ENCODE results near the gene RC3H2. TPM values are rescaled to one million over a fixed set of nuclear protein-coding genes. Genes with fewer than 3 reads are reported as not detected.
A peak's percentile ranks its signal among the peaks of the same experiment; 100 is the strongest.

RC3H2 gene
- total and polyA plus RNA-seq, 2 of the 13 experiments (the other 11 are each of a cell fraction or from before 2014, with no cell fraction given): 21.0 to 36.4 TPM

DNA sequence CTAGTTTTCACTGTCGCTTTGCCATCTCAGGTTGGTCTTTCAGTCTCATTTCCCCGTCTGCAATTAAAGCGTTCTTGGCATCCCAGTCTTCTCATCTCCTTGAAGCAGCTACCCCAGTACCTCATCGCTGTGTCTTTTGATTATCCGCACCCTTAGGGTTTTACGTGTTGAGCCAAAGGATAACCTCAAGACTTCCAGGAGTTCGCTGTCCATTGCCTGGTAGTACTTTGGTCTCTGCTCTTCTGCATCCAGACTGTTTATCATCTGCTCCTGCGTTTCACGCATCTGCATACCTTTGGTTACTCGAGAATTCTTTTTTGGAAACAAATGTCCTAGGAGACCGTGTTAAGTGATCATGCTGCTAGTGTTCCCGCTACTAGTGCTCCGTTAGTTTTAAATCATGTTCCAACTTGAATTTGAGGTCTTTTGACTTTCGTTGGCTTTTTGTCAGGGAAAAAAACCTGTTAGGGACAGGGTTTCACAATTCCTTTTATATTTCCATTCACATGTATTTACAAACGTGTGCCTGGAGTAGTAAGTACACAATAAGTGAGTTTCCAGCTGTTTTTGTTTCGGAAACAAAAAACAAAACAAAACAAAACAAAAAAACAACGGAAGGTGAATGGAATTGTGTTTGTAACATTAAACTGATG is 36.5 kb upstream of the RC3H2 start (continued):
- TF ChIP-seq TGIF2 (CRISPR knock-in tag; IDR thresholded peaks at IDR 0.05) (0 out of 2 replicates have a peak, but pooled peaks have one; percentile 16), SRSF1 (optimal IDR thresholded peaks at IDR 0.05; ENCODE audit: low read depth, low read length) (no peak), KLF12 (CRISPR knock-in tag; IDR thresholded peaks at IDR 0.05; ENCODE audit: borderline replicate concordance) (no peak), RFXAP (CRISPR knock-in tag; IDR thresholded peaks at IDR 0.05; ENCODE audit: borderline replicate concordance) (no peak), ZNF333 (CRISPR knock-in tag; IDR thresholded peaks at IDR 0.05; ENCODE audit: borderline replicate concordance) (no peak), STAT5B (CRISPR knock-in tag; IDR thresholded peaks at IDR 0.05) (no peak), ZNF761 (CRISPR knock-in tag; conservative IDR thresholded peaks at IDR 0.05) (0 out of 2 replicates have a peak, but pooled peaks have one; percentile 18), SIN3A (IDR thresholded peaks at IDR 0.05; ENCODE audit: borderline replicate concordance, low read depth, low read length) (no peak), SMAD3 (CRISPR knock-in tag; IDR thresholded peaks at IDR 0.05) (0 out of 2 replicates have a peak, but pooled peaks have one; percentile 21), TEAD3 (CRISPR knock-in tag; optimal IDR thresholded peaks at IDR 0.05; ENCODE audit: borderline replicate concordance) (peak; percentile 33), PRMT3 (CRISPR knock-in tag; IDR thresholded peaks at IDR 0.05; ENCODE audit: borderline replicate concordance, low read depth) (no peak), ZFP90 (CRISPR knock-in tag; IDR thresholded peaks at IDR 0.05; ENCODE audit: borderline replicate concordance) (no peak), ZNF230 (CRISPR knock-in tag; IDR thresholded peaks at IDR 0.05) (no peak), SP140L (CRISPR knock-in tag; IDR thresholded peaks at IDR 0.05; ENCODE audit: borderline replicate concordance) (no peak), ZNF788 (CRISPR knock-in tag; IDR thresholded peaks at IDR 0.05; ENCODE audit: borderline replicate concordance) (no peak), NCOA5 (CRISPR knock-in tag; IDR thresholded peaks at IDR 0.05) (no peak)
- TF ChIP-seq, protein P1, sequence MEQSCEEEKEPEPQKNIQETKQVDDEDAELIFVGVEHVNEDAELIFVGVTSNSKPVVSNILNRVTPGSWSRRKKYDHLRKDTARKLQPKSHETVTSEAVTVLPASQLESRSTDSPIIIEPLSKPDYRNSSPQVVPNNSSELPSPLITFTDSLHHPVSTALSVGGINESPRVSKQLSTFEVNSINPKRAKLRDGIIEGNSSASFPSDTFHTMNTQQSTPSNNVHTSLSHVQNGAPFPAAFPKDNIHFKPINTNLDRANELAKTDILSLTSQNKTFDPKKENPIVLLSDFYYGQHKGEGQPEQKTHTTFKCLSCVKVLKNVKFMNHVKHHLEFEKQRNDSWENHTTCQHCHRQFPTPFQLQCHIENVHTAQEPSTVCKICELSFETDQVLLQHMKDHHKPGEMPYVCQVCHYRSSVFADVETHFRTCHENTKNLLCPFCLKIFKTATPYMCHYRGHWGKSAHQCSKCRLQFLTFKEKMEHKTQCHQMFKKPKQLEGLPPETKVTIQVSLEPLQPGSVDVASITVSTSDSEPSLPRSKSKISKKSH (CRISPR knock-in tag; IDR thresholded peaks at IDR 0.05; ENCODE audit: borderline replicate concordance): no peak
- TF ChIP-seq, protein P2, sequence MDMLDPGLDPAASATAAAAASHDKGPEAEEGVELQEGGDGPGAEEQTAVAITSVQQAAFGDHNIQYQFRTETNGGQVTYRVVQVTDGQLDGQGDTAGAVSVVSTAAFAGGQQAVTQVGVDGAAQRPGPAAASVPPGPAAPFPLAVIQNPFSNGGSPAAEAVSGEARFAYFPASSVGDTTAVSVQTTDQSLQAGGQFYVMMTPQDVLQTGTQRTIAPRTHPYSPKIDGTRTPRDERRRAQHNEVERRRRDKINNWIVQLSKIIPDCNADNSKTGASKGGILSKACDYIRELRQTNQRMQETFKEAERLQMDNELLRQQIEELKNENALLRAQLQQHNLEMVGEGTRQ (IDR thresholded peaks at IDR 0.05; ENCODE audit: low read depth, low read length): no peak
- TF ChIP-seq, protein P2 (CRISPR knock-in tag; IDR thresholded peaks at IDR 0.05; ENCODE audit: borderline replicate concordance): no peak
- TF ChIP-seq, protein P3, sequence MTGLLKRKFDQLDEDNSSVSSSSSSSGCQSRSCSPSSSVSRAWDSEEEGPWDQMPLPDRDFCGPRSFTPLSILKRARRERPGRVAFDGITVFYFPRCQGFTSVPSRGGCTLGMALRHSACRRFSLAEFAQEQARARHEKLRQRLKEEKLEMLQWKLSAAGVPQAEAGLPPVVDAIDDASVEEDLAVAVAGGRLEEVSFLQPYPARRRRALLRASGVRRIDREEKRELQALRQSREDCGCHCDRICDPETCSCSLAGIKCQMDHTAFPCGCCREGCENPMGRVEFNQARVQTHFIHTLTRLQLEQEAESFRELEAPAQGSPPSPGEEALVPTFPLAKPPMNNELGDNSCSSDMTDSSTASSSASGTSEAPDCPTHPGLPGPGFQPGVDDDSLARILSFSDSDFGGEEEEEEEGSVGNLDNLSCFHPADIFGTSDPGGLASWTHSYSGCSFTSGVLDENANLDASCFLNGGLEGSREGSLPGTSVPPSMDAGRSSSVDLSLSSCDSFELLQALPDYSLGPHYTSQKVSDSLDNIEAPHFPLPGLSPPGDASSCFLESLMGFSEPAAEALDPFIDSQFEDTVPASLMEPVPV (CRISPR knock-in tag; IDR thresholded peaks at IDR 0.05): no peak
- TF ChIP-seq, protein P4, sequence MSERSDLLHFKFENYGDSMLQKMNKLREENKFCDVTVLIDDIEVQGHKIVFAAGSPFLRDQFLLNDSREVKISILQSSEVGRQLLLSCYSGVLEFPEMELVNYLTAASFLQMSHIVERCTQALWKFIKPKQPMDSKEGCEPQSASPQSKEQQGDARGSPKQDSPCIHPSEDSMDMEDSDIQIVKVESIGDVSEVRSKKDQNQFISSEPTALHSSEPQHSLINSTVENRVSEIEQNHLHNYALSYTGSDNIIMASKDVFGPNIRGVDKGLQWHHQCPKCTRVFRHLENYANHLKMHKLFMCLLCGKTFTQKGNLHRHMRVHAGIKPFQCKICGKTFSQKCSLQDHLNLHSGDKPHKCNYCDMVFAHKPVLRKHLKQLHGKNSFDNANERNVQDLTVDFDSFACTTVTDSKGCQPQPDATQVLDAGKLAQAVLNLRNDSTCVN (CRISPR knock-in tag; IDR thresholded peaks at IDR 0.05; ENCODE audit: borderline replicate concordance): no peak
- TF ChIP-seq, protein P5, sequence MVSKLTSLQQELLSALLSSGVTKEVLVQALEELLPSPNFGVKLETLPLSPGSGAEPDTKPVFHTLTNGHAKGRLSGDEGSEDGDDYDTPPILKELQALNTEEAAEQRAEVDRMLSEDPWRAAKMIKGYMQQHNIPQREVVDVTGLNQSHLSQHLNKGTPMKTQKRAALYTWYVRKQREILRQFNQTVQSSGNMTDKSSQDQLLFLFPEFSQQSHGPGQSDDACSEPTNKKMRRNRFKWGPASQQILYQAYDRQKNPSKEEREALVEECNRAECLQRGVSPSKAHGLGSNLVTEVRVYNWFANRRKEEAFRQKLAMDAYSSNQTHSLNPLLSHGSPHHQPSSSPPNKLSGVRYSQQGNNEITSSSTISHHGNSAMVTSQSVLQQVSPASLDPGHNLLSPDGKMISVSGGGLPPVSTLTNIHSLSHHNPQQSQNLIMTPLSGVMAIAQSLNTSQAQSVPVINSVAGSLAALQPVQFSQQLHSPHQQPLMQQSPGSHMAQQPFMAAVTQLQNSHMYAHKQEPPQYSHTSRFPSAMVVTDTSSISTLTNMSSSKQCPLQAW (CRISPR knock-in tag; IDR thresholded peaks at IDR 0.05): peak; percentile 37; the same call in 1 of the 2 replicates
